Kidney (tissue), 14 donors: Measurements from ENCODE around the gene LGALS1. TPM values are rescaled to one million over a fixed set of nuclear protein-coding genes. Genes with fewer than 3 reads are reported as not detected.

Experiments used
- DNase-seq, 5 donors: peaks; one replicate each; pipeline ENCODE4 v3.0.0-alpha.2; 2013 to 2020
- FAIRE-seq: peaks from 2 replicates; lab custom pipeline; 2012; peaks lifted over from hg19 to GRCh38; lab: Jason Lieb, UNC
- H3K27ac ChIP-seq, 2 donors: one replicate each; pipeline ENCODE4 v1.7.0; 2013; ENCODE audit warnings: low read depth in 2 of 2, low read length in 2 of 2, inconsistent platforms in 1 of 2
- H3K27me3 ChIP-seq: one replicate; pipeline ENCODE4 v1.7.1; 2013; ENCODE audit warnings: low read length, inconsistent platforms; ENCODE audit not compliant: control insufficient read depth, insufficient read depth
- H3K36me3 ChIP-seq, 3 donors: one replicate each; pipeline versions ENCODE4 v1.7.0 to v1.7.1; 2013; ENCODE audit warnings: low read length in 3 of 3, control low read depth in 1 of 3, inconsistent platforms in 1 of 3; ENCODE audit not compliant: insufficient read depth in 3 of 3, control insufficient read depth in 2 of 3
- H3K4me1 ChIP-seq, 3 donors: one replicate each; pipeline versions ENCODE4 v1.7.0 to v1.7.1; 2013; ENCODE audit warnings: low read length in 3 of 3, inconsistent platforms in 1 of 3, low read depth in 1 of 3; ENCODE audit not compliant: control insufficient read depth in 2 of 3, insufficient read depth in 2 of 3
- H3K4me3 ChIP-seq, 3 donors: one replicate each; pipeline versions ENCODE4 v1.7.0 to v1.8.1; 2013; ENCODE audit warnings: low read length in 3 of 3, control low read depth in 1 of 3, inconsistent platforms in 1 of 3
- H3K9ac ChIP-seq, 3 donors: one replicate each; pipeline versions ENCODE4 v1.7.0 to v1.7.1; 2013; ENCODE audit warnings: low read length in 3 of 3, control low read depth in 1 of 3, inconsistent platforms in 1 of 3
- H3K9me3 ChIP-seq, 3 donors: one replicate each; pipeline versions ENCODE4 v1.7.0 to v1.7.1; 2013; ENCODE audit warnings: low read length in 3 of 3, control low read depth in 1 of 3, inconsistent platforms in 1 of 3; ENCODE audit not compliant: control insufficient read depth in 2 of 3, insufficient read depth in 1 of 3
- CTCF ChIP-seq: IDR thresholded peaks from 3 replicates; pipeline ENCODE4 v1.5.1; 2012; ENCODE audit warnings: mild to moderate bottlenecking, moderate library complexity, borderline replicate concordance; ENCODE audit not compliant: insufficient read depth; ENCODE audit errors: extremely low read depth
- intact Hi-C: fragments of 100-400 bp; cut with DNase I; formaldehyde crosslinking; loops from one replicate; pipeline ENCODE4 v1.11.1; 2022
- polyA plus RNA-seq: library from polyadenylated mRNA; stranded (reverse); fragments of 350-450 nt; fragmentation: Illumina TruSeq; extraction: RNeasy Lipid Tissue Mini Kit (QIAGEN cat#74804); gene quantifications from one replicate; pipeline ENCODE4 v1.2.3, GENCODE V29; 2014; ENCODE audit warnings: low read depth, low replicate concordance; ENCODE audit not compliant: insufficient read depth
- total RNA-seq: library from RNA; stranded (reverse); fragmentation: NEBNext Ultra II Directional; extraction: Animal tissue kit (Norgen Biotek cat#: 25700); gene quantifications from one replicate; pipeline ENCODE4 v1.2.1, GENCODE V29; 2021
- donor health status: control.
- donor health status: control.
- donor health status: control.
- donor health status: control.
- donor health status: control.
- donor health status: DM: yes; HTN: yes; CAD: no.
- donor health status: Normal renal cell carcinoma (clear cell type).

LGALS1 gene
- total and polyA plus RNA-seq, 2 donors from 2014 or later, result 227 to 496 TPM

- DNase-seq, result no peak
- no peak overlapping the region for H3K9ac ChIP-seq
- H3K4me3 ChIP-seq, result no peak overlapping the region
- no peak for FAIRE-seq
- TF ChIP-seq CTCF, result no peak
- H3K9me3 ChIP-seq, result no peaks in the 10 kb centered on the region
- peaks cover 0 to 10% (median 0%) of the 10 kb centered on the region in 3 donors for H3K36me3 ChIP-seq
- H3K27me3 ChIP-seq, result no peaks in the 10 kb centered on the region
- intact Hi-C loops, result no loop called here
- no peak overlapping the region for H3K27ac ChIP-seq
- peaks cover 4 to 22% (median 5%) of the 10 kb centered on the region in 3 donors for H3K4me1 ChIP-seq
Observed at GRCh38 chr22:37663521-37664140, 11.8 kb upstream of the LGALS1 start.

GRCh38 chr22:37664249-37665101 is 11.0 kb upstream of the LGALS1 start:
- intact Hi-C loops, result no loop called here
- Histone ChIP-seq H3K9me3 (no peaks in the 10 kb centered on the region), H3K9ac (no peak overlapping the region), H3K27me3 (no peaks in the 10 kb centered on the region), H3K4me1 (peaks cover 4 to 17% (median 5%) of the 10 kb centered on the region in 3 donors), H3K4me3 (no peak overlapping the region), H3K36me3 (peaks cover 0 to 10% (median 0%) of the 10 kb centered on the region in 3 donors), H3K27ac (no peak overlapping the region)
- FAIRE-seq (no peak), DNase-seq (no peak)
- TF ChIP-seq CTCF, result no peak

GRCh38 chr22:37665487-37665886 is 9.9 kb upstream of the LGALS1 start:
- intact Hi-C loops, result no loop called here
- no peak for FAIRE-seq
- H3K27ac ChIP-seq, result no peak overlapping the region

More at GRCh38 chr22:37665487-37665886, 9.9 kb upstream of the LGALS1 start:
- H3K27me3 ChIP-seq, result no peaks in the 10 kb centered on the region
- no peak overlapping the region for H3K4me3 ChIP-seq
- peaks cover 0 to 10% (median 0%) of the 10 kb centered on the region in 3 donors for H3K36me3 ChIP-seq
- no peak for DNase-seq
- H3K9me3 ChIP-seq, result no peaks in the 10 kb centered on the region
- peaks cover 0 to 7% (median 5%) of the 10 kb centered on the region in 3 donors for H3K4me1 ChIP-seq
- H3K9ac ChIP-seq, result no peak overlapping the region
- TF ChIP-seq CTCF, result no peak
